HG03039 (cell line): ENCODE measurements around the gene UTP18.
"Not testable (repeated sequence)": the region's sequence is repeated elsewhere in the genome, so short reads cannot be mapped to it uniquely, and the experiment has no call there.

Experiments
- ATAC-seq: cut with Tn5 transposase; IDR thresholded peaks from one replicate; pipeline ENCODE4 v1.9.1; 2021; ENCODE audit warnings: mild to moderate bottlenecking, moderate library complexity; ENCODE audit not compliant: unreplicated experiment

Gene UTP18

DNA sequence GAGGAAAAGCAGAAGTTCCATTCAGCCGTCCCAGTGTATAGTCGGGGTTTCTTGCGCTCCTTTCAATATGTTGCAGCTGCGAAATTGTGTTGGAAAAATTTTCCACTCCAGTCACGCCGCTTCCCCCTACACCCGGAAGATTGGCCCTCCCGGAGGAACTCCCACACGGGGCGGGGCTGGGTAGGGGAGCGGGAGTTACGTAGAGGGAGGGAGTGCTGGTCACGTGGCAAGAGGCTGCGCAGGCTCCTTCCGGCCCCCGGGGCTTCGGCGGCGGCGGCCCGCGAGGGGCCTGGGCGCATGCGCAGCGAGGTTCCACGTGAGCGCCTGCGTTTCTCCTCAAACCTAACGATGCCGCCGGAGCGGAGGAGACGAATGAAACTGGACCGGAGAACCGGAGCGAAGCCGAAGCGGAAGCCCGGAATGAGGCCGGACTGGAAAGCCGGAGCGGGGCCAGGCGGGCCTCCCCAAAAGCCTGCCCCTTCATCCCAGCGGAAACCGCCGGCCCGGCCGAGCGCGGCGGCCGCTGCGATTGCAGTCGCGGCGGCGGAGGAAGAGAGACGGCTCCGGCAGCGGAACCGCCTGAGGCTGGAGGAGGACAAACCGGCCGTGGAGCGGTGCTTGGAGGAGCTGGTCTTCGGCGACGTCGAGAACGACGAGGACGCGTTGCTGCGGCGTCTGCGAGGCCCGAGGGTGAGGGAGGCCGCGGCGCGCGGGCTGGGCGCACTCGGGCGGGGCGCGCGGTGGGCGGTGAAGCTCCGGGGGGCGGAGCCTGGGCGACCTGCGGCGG, at the start of gene UTP18:
Gene UTP18, plus strand, starts transcription at position 310 of the 787 bp plus-strand sequence. Its CDS starts 39 bp downstream, at position 349.
- ATAC-seq = peak; percentile 72

DNA sequence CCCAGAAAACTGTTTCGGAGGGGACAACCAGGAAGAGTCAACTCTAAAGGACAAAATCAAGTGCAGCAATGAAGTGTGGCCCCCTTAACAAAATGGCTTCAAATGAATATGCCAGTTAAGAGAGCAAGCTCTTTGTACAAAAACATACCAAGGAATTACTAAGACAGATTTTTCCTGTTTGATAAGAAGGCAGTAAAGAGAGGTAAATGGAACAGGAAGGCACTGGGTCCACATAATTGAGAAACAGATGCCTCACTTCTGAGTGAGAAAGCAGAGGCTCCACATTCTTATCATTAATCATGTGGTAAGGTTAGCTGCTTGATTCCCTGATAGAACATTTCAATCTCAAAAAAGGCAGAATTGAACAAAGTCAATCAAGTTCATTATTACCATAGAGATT, 45.4 kb upstream of the UTP18 start:
- ATAC-seq = no peak

DNA sequence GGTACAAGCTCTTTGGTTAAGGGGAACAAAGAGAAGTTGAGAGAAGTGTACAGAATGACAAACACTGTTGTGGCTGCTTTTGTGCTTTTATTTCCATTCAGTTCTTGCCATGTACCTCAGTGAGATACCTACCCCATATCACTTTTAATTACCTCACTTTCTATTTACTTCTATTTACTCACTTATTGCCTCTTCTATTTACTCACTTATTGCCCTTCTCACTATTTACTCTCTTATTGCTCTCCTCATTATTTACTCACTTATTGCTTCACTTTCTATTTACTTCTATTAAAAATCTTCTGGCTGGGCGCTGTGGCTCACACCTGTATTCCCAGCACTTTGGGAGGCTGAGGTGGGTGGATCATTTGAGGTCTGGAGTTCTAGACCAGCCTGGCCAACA, 42.4 kb upstream of the UTP18 start:
- ATAC-seq = no peak

DNA sequence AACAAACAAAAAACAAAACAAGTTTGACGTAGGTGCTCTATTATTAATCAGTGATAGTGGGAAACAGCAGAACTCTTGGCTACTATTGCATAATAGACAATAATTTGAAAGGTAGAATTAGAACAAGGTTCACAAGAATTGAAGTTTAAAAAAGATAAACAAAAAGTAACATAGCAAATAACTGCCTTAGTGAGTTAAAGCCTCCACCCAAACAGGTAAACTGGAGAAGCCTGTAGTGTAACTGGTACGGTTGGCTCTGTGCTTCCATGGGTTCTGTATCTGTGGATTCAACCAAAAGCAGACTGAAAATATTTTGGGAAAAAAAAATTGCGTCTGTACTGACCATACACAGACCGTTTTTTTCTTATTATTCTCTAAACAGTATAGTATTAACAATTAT, 39.0 kb upstream of the UTP18 start:
- ATAC-seq = no peak

DNA sequence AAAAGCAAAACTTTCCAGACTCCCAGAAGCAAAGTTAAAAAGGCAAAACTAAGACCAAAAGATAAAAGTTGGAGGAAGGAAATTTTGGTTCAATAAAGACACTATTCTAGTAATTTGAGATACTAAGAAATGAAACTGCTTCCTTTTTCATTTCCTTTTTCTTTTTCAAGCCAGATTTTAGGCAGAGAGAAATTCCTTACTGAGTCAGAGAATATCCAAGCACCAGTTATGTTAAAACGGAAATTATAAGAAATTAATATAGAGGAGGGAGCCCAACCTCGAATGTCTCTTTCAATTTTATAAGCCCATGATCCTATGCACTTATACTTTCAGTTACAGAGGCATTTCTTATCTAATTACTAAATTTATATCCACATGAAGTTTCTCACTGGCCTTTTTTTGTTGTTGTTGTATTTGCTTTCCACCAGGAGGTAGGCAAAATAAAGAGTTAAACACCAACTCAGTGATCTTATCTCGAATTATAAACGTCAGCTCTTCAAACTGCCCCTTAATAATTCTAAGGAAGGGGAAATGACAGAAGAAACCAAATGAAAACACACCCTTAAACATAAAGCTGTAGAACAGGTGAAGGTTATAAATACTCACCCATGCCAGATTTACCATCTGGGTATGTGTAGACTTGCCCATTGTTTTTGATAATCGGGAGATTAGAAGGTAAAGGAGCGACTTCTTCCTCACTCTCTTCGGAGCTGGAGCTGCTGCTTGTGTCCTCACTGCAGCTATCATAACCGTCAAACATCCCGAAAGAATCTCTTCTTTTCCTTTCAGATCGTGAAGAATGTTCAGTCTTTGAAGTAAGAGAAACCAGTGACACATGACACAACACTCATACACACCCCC, 35.7 kb upstream of the UTP18 start:
- no peak for ATAC-seq

DNA sequence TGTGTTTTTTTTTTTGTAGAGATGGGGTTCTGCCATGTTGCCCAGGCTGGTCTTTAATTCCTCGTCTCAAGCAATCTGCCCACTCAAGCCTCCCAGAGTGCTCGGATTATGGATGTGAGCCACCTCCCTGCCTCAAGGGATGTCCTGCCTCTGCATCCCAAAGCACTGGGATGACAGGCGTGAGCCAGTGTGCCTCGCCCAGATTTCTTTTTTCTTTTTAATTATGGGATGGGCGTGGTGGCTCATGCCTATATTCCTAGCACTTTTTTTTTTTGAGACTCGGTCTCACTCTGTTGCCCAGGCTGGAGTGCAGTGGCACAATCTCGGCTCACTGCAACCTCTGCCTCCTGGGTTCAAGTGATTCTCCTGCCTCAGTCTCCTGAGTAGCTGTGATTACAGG, 34.8 kb upstream of the UTP18 start:
- not testable (repeated sequence) for ATAC-seq

DNA sequence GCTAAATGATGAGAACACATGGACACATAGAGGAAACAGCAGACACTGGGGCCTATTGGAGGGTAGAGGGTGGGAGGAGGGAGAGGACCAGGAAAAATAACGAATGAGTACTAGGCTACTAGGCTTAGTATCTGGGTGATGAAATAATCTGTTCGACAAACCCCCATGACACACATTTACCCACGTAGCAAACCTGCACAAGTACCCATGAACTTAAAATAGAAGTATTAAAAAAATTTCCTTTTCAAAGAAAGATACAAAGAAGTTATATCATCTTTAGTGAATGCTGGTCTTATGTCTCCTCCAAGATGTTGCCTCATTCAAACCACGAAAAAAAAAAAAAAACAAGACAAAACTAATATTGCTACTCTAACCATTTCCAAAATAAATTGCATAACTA, 32.2 kb upstream of the UTP18 start:
- no peak for ATAC-seq

DNA sequence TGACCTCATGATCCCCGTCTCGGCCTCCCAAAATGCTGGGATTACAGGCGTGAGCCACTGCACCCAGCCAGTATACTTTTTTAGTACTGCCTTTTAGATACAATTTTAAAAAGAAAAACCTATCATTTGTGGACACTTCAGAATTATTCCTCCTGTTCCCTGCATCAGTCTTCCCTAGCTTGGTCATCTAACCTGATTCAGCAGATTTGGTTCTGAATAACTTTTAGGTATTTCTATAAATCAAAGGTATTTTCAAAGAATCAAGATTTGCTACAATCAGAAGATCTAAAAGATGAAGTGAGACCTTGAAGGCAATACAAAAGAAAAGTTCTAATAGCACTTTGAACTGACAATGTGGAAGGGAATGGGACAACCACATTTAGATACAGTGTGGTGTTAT, 30.5 kb upstream of the UTP18 start:
- ATAC-seq = no peak

DNA sequence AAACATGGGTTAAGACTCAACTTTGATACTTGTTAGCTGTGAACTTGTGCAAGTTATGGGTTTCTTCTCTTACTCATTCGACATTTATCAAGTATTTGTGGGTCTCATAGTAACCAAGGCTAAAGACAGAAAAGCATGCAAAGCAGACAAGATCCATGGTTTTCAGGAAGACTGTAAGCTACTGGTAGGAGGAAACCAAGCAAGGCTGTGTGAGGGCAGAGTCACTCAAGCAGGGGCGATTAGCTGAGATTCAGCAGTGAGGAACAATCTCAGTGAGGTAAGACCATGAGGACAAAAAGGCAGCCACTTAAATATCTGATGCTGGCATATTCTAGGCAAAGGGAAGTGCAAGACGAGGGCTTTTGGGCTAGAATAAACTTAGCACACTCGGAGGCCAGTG, 30.0 kb upstream of the UTP18 start:
- ATAC-seq = no peak

DNA sequence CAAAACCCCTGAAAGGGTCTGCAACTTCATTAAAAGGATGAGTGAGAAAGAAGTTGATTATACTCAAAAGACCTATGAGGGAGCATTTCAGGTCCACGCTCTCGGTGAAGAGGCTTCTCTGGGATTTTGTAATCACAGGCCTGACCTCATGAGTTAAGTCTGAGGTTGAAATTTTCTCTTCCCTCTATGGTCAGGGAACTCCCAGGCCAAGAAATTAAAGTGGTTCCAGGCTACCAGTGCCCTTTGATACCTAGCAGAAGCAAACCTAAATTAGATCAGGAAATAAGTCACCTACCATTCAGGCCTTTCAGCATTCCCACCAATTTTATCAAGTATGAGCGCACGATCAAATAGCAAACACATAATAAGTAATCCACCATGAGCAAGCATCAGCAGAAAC, 28.3 kb upstream of the UTP18 start:
- ATAC-seq = no peak

DNA sequence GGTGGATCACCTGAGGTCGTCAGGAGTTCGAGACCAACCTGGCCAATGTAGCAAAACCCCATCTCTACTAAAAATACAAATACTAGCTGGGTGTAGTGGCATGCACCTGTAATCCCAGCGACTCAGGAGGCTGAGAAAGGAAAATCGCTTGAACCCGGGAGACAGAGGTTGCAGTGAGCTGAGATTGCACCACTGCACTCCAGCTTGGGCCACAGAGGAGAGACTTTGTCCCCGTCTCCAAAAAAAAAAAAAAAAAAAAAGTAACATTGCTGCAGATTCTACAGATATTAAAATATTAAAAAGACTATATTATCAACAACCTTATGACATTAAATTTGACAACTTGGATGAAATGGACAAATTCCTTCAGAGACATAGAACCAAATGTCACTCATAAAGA, 26.2 kb upstream of the UTP18 start:
- no peak for ATAC-seq

DNA sequence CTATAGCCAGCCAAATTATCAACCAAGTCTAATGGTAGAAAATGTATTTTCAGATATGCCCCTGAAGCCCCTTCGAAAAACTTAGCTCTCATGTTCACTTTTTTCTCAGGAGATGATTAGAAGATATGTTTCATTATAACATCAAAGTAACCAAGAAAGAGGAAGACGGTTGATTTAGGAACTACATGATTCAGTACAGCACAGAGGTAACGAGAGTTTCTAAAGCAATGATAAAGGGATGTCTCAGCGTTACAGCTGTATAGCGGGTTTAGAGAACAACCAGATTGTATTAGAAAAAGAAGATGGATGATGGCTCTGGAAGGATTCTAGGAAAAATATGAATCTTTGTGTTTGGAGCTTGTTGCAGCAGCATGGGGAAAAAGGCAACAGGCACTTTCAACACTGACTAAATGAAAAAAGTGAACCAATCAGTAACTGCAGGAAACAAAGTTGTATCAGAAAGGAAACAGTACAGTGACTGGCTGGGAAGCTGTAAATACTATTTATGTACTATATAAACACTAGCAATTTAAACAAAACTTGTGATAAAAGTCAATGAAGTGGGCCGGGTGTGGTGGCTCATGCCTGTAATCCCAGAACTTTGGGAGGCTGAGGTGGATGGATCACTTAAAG, 22.0 kb upstream of the UTP18 start:
- ATAC-seq = peak; percentile 54

DNA sequence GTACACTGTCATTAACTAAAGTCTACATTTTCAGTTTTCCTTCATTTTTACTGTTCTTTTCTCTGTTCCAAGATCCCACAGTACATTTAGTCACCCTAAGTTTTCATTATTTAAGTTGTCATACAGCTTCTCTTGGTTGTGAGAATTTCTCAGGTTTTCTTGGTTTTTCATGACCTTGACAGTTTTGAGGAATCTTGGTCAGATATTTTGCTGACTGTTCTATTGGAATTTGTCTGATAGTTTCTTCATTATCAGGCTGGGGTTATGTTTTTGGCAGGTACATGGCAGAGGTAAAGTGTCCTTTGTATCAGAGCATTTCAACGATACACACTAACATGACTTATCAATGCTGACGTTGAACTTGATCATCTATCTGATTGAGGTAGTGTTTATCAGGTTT, 20.1 kb upstream of the UTP18 start:
- no peak for ATAC-seq

DNA sequence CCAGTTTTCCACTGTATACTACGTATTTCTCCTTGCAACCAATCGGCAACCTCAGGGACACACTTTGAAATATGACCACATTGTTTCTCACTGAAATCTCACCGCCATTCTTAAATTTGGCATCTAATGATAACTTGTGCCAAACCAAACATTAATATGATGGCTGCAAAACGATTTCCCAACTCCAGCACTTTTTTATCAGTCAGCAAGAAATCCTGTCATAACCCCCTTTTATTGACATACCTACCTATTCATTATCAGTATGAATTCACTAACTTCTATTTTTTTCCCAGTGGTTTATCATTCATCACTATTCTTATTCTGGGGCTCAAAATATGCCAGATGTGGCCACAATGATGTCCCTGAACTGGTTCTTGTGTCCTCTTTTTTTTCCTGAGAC, 16.3 kb upstream of the UTP18 start:
- no peak for ATAC-seq

DNA sequence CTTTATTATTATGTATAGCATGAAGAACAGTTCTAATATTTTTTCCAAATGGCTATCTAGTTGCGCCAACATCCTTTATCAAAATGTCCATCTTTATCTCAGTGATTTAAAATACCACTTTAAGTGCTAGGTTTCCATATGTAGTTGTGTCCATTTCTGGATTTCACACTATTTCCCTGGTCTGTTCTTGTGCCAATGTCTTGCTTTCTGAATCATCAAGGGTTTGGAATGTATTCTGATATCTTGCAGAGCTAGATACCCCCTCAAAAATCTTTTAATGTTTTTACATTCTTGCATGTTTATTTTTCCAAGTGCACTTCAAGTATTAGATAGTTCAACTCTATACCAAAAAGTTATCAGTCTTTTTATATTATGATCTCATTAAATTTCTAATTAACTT, 14.8 kb upstream of the UTP18 start:
- no peak for ATAC-seq

DNA sequence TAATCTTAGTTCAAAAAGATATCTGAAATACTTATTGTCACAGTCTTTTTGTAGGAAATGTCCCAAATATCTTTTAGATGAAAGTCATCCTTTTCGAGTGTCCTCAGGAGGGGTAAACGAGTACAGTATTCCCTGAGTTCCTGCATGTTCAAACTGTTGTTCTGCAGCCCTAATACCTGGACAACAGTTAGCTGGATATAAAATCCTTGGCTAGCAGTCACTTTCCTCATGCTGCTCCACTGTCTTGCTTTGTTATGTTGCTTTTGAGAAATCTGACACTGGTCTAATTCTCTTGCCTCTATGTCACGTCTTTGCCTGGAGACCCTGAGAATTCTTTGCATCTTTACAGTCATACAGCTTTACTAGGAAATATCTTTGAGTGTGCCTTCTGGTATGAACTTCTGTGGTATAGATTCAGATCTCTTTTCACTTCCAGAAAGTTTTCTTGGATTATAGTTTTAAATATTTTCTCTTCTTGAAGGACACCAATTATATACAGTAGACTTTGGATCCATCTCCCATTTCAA, 10.0 kb upstream of the UTP18 start:
- no peak for ATAC-seq

DNA sequence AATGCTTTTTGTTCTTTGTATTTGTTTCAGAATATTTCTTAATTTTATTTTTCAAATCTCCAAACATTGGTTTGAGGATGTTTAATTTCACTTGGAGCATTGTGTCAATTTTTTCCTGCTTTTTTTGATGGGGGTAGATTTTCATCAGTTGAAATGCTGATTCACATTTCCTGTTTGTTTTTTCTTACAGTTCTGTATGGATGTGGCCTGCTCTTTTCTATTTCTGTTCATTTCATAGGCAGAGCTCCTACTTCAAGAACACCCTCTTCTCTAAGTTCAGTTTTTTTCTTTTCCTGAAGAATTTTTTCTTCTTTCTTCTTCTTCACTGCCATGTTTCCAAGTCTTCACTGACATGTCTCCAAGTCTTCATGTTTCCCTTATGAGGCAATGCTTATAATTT, 9.3 kb upstream of the UTP18 start:
- ATAC-seq = no peak

DNA sequence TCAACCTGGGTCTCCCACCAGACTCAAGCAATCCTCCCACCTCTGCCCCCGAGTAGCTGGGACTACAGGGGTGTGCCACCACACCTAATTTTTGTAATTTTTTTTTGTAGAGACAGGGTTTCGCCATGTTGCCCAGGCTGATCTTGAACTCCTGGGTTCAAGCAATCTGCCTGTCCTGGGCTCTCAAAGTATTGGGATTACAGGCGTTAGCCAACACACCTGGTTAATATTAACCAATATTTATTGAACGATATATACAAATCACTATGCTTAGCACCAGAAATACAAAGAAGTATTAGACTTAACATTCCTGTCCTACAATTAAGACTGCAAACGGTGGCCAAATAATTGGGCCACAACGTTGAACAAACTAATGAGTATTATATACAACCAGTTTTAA, 4.7 kb upstream of the UTP18 start:
- ATAC-seq = no peak

DNA sequence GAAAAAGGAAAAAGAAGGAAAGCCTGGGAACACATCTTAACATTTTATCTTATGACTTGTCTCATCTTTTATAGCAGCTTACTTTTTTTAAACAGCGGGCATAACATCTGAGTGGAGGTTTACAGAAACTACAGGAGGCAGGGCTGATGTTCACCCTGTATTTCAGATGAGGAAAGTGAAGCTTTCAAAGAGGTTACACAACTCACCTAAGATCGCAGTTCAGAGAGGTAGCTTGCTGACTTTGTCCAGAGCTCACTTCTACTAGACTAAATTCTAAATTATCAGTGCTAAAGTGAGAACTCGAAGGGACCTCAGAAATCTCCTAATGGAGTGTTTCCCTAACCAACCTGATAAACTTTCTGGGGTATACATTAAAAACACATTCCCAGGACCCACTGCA, 4.2 kb upstream of the UTP18 start:
- ATAC-seq = no peak

DNA sequence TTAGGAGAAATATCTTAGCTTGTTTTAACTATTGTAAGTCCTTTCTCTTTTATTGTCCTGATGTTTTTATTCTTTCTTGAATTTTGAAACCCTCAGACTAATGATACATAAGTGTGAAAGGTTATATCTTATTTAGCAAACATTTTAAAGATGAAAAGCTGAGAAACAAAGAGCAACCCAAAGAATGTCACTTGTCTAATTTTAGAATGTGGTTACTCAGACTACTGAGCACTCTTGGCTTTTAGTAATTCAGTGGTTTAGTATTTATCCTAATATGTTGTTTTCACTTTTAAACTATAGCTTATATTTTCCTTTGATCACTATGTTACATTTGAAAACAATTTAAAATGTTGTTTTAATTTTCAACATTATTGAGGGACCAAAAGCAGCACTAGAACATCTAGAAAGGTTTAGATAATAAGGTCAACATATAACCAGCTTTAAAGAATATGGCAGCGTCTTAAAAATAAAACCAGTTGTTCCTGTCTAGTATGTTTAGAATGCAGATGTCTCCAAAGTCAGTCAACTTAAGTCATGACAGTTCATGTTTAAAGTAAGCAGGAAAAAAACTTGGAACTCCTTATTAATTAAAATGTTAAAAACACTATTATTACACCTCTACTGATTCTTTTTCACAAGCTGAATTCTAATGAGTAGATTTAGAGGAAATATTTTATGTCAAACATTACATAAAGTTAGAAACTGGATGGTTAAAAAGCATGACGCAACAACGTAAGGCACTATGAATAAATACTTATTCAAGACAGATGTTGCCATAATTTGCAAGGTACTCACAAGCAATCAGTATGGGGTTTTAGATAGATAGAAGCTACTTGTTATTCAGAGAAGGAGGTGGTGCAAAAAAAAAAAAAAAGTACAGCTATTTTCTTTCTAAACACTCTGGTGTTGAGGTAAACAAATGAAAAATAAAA, 2.9 kb upstream of the UTP18 start:
- no peak for ATAC-seq
